Measurements from ENCODE around the gene TMEM238. TPM values are rescaled to one million over a fixed set of nuclear protein-coding genes. Genes with fewer than 3 reads are reported as not detected.

The TMEM238 gene
- total and polyA plus RNA-seq, 4 donors, result 0.08 to 0.54 (median 0.47) TPM

DNA sequence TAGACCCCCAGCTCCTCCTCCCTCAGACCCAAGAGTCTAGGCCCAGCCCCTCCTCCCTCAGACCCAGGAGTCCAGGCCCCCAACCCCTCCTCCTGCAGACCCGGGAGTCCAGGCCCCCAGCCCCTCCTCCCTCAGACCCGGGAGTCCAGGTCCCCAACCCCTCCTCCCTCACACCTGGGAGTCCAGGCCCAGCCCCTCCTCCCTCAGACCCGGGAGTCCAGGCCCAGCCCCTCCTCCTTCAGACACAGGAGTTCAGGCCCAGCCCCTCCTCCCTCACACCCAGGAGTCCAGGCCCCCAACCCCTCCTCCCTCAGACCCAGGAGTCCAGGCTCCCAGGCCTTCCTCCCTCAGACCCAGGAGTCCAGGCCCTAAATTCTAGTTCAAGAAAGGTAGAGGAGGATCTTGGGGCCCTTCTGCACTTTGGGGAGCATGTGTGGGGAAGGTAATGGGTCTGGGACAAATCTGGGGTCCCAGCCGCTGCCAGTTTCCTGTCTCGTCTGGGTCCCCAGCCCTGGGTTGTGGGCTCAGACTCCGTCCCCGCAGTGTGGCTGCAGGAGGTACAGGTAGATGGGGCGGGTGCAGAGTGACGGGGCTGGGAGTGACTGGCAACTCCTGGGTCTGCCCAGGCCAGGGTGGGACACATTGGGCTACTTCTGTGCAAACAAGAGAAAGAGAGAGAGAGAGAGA lies 10.6 kb downstream of the TMEM238 start:
- Histone ChIP-seq H3K9ac (ENCODE audit: low read depth in 1 of 2, low read length in 2 of 2) (no peak overlapping the region), H3K4me1 (ENCODE audit: control insufficient read depth in 4 of 4, insufficient read depth in 4 of 4, low read length in 3 of 4) (peaks cover 0 to 9% (median 2%) of the 10 kb centered on the region in 4 donors), H3K4me3 (ENCODE audit: low read depth in 1 of 3, low read length in 3 of 3) (no peak overlapping the region), H3K9me3 (ENCODE audit: control insufficient read depth in 4 of 4, low read length in 3 of 4) (no peaks in the 10 kb centered on the region), H3K36me3 (ENCODE audit: control insufficient read depth in 4 of 4, insufficient read depth in 3 of 4, low read depth in 1 of 4, low read length in 3 of 4) (no peaks in the 10 kb centered on the region), H3K27me3 (ENCODE audit: control insufficient read depth in 4 of 4, insufficient read depth in 4 of 4, low read length in 3 of 4) (peaks cover 0 to 13% (median 9%) of the 10 kb centered on the region in 4 donors), H3K27ac (ENCODE audit: low read depth in 1 of 2, low read length in 2 of 2) (no peak overlapping the region)
- TF ChIP-seq HNF4G (IDR thresholded peaks at IDR 0.05) (no peak), EGR1 (IDR thresholded peaks at IDR 0.05; ENCODE audit: low read depth in 2 of 2) (no peak), TAF1 (conservative IDR thresholded peaks at IDR 0.05) (no peak), FOXA1 (IDR thresholded peaks at IDR 0.05) (no peak), YY1 (IDR thresholded peaks at IDR 0.05) (no peak), CTCF (IDR thresholded peaks at IDR 0.05; ENCODE audit: low read depth, low read length, missing input control) (no peak), REST (IDR thresholded peaks at IDR 0.05) (no peak)
- TF ChIP-seq, protein P1, sequence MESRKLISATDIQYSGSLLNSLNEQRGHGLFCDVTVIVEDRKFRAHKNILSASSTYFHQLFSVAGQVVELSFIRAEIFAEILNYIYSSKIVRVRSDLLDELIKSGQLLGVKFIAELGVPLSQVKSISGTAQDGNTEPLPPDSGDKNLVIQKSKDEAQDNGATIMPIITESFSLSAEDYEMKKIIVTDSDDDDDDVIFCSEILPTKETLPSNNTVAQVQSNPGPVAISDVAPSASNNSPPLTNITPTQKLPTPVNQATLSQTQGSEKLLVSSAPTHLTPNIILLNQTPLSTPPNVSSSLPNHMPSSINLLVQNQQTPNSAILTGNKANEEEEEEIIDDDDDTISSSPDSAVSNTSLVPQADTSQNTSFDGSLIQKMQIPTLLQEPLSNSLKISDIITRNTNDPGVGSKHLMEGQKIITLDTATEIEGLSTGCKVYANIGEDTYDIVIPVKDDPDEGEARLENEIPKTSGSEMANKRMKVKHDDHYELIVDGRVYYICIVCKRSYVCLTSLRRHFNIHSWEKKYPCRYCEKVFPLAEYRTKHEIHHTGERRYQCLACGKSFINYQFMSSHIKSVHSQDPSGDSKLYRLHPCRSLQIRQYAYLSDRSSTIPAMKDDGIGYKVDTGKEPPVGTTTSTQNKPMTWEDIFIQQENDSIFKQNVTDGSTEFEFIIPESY (IDR thresholded peaks at IDR 0.05), result no peak
- no peak for DNase-seq (ENCODE audit: low spot score)
- 48% methylated on average over 9 of the region's 9 CpGs for WGBS

DNA sequence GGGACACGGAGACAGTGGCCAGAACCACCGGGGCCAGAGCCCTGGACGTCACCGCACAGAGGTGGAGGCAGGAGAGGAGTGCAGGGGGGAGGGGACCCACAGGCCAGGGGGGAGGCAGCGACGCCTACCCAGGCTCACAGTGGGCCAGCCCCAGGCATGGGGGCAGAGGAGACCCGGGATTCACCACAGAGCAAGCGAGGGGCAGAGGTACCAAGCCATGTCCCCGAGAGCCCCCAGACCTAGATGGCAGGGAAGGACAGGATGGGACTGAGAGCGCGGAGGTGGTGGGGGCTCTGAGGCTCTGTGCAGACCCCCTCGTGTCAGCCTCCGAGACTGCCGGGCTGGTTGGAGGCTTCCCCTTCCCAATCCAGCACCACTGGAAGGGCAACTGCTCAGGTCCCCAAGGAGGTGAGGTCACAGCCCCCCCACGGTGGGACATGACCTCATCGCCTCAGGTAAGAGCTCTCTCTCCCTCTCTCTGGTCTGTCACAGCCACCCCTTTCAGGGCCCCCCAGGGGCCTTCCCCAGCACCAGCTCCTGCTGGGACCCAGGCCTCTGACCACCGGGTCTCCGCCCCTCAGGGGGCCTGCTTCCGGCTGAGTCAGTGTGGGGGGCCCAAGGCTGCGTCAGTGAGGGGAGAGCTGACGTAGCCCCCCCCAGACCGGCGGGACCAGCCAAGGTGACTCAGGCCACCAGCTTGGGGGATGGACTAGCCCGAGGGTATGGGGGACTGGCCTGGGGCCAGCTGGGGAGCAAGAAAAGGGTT lies 11.6 kb downstream of the TMEM238 start:
- DNase-seq (ENCODE audit: low spot score), result no peak
- Histone ChIP-seq H3K27me3 (ENCODE audit: control insufficient read depth in 4 of 4, insufficient read depth in 4 of 4, low read length in 3 of 4) (peaks cover 0 to 13% (median 8%) of the 10 kb centered on the region in 4 donors), H3K9me3 (ENCODE audit: control insufficient read depth in 4 of 4, low read length in 3 of 4) (no peaks in the 10 kb centered on the region), H3K27ac (ENCODE audit: low read depth in 1 of 2, low read length in 2 of 2) (no peak overlapping the region), H3K9ac (ENCODE audit: low read depth in 1 of 2, low read length in 2 of 2) (no peak overlapping the region), H3K36me3 (ENCODE audit: control insufficient read depth in 4 of 4, insufficient read depth in 3 of 4, low read depth in 1 of 4, low read length in 3 of 4) (no peaks in the 10 kb centered on the region), H3K4me3 (ENCODE audit: low read depth in 1 of 3, low read length in 3 of 3) (no peak overlapping the region), H3K4me1 (ENCODE audit: control insufficient read depth in 4 of 4, insufficient read depth in 4 of 4, low read length in 3 of 4) (peaks cover 0 to 9% (median 2%) of the 10 kb centered on the region in 4 donors)
- 45% methylated on average over 24 of the region's 24 CpGs for WGBS
- TF ChIP-seq REST (IDR thresholded peaks at IDR 0.05) (no peak), NR2F2 (IDR thresholded peaks at IDR 0.05) (no peak), RAD21 (IDR thresholded peaks at IDR 0.05) (no peak), YY1 (IDR thresholded peaks at IDR 0.05) (no peak), RXRA (IDR thresholded peaks at IDR 0.05) (no peak), FOXA1 (IDR thresholded peaks at IDR 0.05) (no peak), CTCF (IDR thresholded peaks at IDR 0.05; ENCODE audit: low read depth, low read length, missing input control) (no peak), HNF4A (conservative IDR thresholded peaks at IDR 0.05) (no peak)
- TF ChIP-seq, protein P2, sequence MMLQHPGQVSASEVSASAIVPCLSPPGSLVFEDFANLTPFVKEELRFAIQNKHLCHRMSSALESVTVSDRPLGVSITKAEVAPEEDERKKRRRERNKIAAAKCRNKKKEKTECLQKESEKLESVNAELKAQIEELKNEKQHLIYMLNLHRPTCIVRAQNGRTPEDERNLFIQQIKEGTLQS (IDR thresholded peaks at IDR 0.05), result no peak
- TF ChIP-seq, protein P3, sequence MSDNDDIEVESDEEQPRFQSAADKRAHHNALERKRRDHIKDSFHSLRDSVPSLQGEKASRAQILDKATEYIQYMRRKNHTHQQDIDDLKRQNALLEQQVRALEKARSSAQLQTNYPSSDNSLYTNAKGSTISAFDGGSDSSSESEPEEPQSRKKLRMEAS (IDR thresholded peaks at IDR 0.05), result no peak
